GM12891 (cell line): Measurements from ENCODE around the gene DHRS11.

ENCODE experiments used
- POLR2A ChIP-seq: IDR thresholded peaks from 2 replicates; pipeline ENCODE4 v1.6.1; 2011; ENCODE audit warnings: low read depth, low read length, control low read depth
- POLR2AphosphoS5 ChIP-seq: IDR thresholded peaks from 2 replicates; pipeline ENCODE4 v1.6.1; 2011; ENCODE audit warnings: low read depth, low read length, control low read depth
- TAF1 ChIP-seq: IDR thresholded peaks from 2 replicates; pipeline ENCODE4 v1.6.1; 2011; ENCODE audit warnings: low read depth, low read length, control low read depth

DNA sequence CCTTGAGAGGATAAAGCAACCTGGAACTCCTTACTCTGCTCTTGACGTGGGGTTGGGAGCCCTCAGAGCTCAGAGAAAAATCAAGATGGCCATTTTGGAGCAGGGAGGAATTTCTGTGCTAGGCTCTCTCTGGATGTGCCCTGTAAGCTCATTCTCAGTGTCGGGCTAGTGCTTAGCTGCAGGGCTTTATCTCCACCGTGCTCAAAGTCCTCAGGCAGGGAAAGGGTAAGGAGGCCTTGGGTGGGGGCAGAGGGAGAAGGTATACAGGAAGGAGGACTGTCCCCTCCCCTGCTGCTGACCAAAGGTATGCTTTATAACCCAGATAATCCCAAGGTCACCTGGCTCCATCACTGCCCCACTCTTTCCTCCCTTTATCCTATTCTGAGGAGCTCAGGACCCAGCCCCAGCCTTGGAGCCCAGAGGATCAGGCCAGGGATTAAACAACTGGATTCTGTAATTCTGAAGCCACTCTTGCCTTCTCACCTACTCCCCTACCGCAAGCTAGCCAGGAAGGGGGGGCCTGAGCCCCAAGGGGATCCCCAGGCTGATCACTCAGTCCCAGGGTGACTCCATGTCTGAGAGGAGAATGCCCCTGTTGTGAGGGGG lies 1.1 kb downstream of the DHRS11 start:
- TF ChIP-seq TAF1 (no peak), POLR2A (no peak), POLR2AphosphoS5 (no peak)
